ENCODE data around the gene FAT1.

GRCh38 chr4:186752325-186752724 is 28.7 kb upstream of the FAT1 start:
- TF ChIP-seq POLR2A (IDR thresholded peaks at IDR 0.05) (no peak), EP300 (IDR thresholded peaks at IDR 0.05) (no peak), POLR2AphosphoS5 (IDR thresholded peaks at IDR 0.05) (no peak)
- TF ChIP-seq, protein P1, sequence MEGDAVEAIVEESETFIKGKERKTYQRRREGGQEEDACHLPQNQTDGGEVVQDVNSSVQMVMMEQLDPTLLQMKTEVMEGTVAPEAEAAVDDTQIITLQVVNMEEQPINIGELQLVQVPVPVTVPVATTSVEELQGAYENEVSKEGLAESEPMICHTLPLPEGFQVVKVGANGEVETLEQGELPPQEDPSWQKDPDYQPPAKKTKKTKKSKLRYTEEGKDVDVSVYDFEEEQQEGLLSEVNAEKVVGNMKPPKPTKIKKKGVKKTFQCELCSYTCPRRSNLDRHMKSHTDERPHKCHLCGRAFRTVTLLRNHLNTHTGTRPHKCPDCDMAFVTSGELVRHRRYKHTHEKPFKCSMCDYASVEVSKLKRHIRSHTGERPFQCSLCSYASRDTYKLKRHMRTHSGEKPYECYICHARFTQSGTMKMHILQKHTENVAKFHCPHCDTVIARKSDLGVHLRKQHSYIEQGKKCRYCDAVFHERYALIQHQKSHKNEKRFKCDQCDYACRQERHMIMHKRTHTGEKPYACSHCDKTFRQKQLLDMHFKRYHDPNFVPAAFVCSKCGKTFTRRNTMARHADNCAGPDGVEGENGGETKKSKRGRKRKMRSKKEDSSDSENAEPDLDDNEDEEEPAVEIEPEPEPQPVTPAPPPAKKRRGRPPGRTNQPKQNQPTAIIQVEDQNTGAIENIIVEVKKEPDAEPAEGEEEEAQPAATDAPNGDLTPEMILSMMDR (IDR thresholded peaks at IDR 0.05): no peak

All from sigmoid colon (tissue), 4 donors.